Right lobe of liver (tissue), 6 donors: Measurements from ENCODE around the gene TENM4. TPM values are rescaled to one million over a fixed set of nuclear protein-coding genes. Genes with fewer than 3 reads are reported as not detected.
A peak's percentile ranks its signal among the peaks of the same experiment; 100 is the strongest.

Experiments used
- ATAC-seq, 4 donors: fragments of 200-7000 bp; cut with Tn5 transposase; one replicate each; pipeline ENCODE4 v1.9.1; 2020; ENCODE audit warnings: mild to moderate bottlenecking in 4 of 4, moderate library complexity in 4 of 4
- DNase-seq, 3 donors: peaks; one replicate each; pipeline ENCODE4 v3.0.0-alpha.2; 2020
- H3K27ac ChIP-seq, 3 donors: fragments of 200-600 bp; one replicate each; pipeline ENCODE4 v1.8.0; 2022
- H3K27me3 ChIP-seq, 2 donors: fragments of 200-600 bp; one replicate each; pipeline ENCODE4 v1.8.0; 2022
- H3K36me3 ChIP-seq, 4 donors: fragments of 200-600 bp; sonication (generic) in 1 of 4; one replicate each; pipeline versions ENCODE4 v1.5.1 to v1.8.0; 2017 to 2022; ENCODE audit warnings: control low read depth in 1 of 4
- H3K4me1 ChIP-seq, 4 donors: fragments of 200-600 bp; sonication (generic) in 1 of 4; one replicate each; pipeline versions ENCODE4 v1.5.1 to v1.8.0; 2017 to 2022; ENCODE audit warnings: control low read depth in 1 of 4
- H3K4me3 ChIP-seq, 3 donors: fragments of 200-600 bp; one replicate each; pipeline ENCODE4 v1.8.0; 2022
- H3K9me3 ChIP-seq, 4 donors: fragments of 200-600 bp; sonication (generic) in 1 of 4; one replicate each; pipeline versions ENCODE4 v1.5.1 to v1.8.0; 2017 to 2022; ENCODE audit warnings: control low read depth in 1 of 4
- POLR2A ChIP-seq: fragments of 450-650 bp; IDR thresholded peaks from one replicate; pipeline ENCODE4 v1.6.1; 2017; ENCODE audit warnings: antibody characterized with exemption, mild to moderate bottlenecking
- WGBS: methylation state at CpG from one replicate; pipeline ENCODE4 v1.1.6; 2018; ENCODE audit warnings: low coverage, low lambda C conversion rate; ENCODE audit not compliant: insufficient coverage; ENCODE audit errors: missing lambda C conversion rate; 5-methylcytosine and 5-hydroxymethylcytosine counted together
- intact Hi-C, 2 donors: fragments of 100-400 bp; cut with DNase I; formaldehyde crosslinking; loops; one replicate each; pipeline versions ENCODE4 v1.11.2 to v1.14.1; 2022
- total RNA-seq, 6 experiments: library from RNA; depleted of rRNA in 2 of 6; stranded (reverse); fragments of >200 nt in 2 of 6; fragmentation: NEBNext Ultra II Directional in 3 of 6; extraction: Animal tissue kit (Norgen Biotek cat#: 25700) in 3 of 6; gene quantifications; one replicate each; pipeline versions ENCODE4 v1.1.0 to v1.2.4, GENCODE V29; 2016 to 2023
- TF ChIP-seq, protein P1 (sequence below), 4 donors: fragments of 200-600 bp in 3 of 4; fragments of 450-650 bp in 1 of 4; IDR thresholded peaks; one replicate each; pipeline versions ENCODE4 v1.5.1 to v1.8.0; 2016 to 2022; ENCODE audit warnings: antibody characterized with exemption in 4 of 4, mild to moderate bottlenecking in 2 of 4
- donor health status: DM: no; HTN: yes; CAD: no.
- donor health status: DM: no; HTN: no; CAD: no.
- donor health status: DM: no; HTN: no; CAD: no.
- donor health status: DM: no; HTN: yes; CAD: no.
- donor health status: DM: no; HTN: yes; CAD: no.

The TENM4 gene
- total RNA-seq, 6 experiments from 2014 or later = 0.04 to 0.58 (median 0.14) TPM; not detected in 2

GRCh38 chr11:79400717-79401330 is 40.0 kb downstream of the TENM4 start:
- no peaks in the 10 kb centered on the region for H3K36me3 ChIP-seq
- TF ChIP-seq POLR2A = no peak
- TF ChIP-seq, protein P1, sequence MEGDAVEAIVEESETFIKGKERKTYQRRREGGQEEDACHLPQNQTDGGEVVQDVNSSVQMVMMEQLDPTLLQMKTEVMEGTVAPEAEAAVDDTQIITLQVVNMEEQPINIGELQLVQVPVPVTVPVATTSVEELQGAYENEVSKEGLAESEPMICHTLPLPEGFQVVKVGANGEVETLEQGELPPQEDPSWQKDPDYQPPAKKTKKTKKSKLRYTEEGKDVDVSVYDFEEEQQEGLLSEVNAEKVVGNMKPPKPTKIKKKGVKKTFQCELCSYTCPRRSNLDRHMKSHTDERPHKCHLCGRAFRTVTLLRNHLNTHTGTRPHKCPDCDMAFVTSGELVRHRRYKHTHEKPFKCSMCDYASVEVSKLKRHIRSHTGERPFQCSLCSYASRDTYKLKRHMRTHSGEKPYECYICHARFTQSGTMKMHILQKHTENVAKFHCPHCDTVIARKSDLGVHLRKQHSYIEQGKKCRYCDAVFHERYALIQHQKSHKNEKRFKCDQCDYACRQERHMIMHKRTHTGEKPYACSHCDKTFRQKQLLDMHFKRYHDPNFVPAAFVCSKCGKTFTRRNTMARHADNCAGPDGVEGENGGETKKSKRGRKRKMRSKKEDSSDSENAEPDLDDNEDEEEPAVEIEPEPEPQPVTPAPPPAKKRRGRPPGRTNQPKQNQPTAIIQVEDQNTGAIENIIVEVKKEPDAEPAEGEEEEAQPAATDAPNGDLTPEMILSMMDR (IDR thresholded peaks at IDR 0.05) = peak; percentile 47 to 68 (median 48)
- DNase-seq = peak in 2 of 3 donors; percentile 40 to 51
- peak; percentile 62 to 86 (median 74) for ATAC-seq
- no peak overlapping the region for H3K27ac ChIP-seq
- WGBS = 60% methylated on average over 4 of the region's 4 CpGs
- H3K4me3 ChIP-seq = no peak overlapping the region
- H3K4me1 ChIP-seq = no peaks in the 10 kb centered on the region
- no peaks in the 10 kb centered on the region for H3K9me3 ChIP-seq
- no peaks in the 10 kb centered on the region for H3K27me3 ChIP-seq
- intact Hi-C loops = no loop called here

- intact Hi-C loops = no loop called here
- no peak for DNase-seq
- no peak for TF ChIP-seq POLR2A
- TF ChIP-seq, protein P1 (IDR thresholded peaks at IDR 0.05) = no peak
- H3K36me3 ChIP-seq = no peaks in the 10 kb centered on the region
- H3K27ac ChIP-seq = no peak overlapping the region
- ATAC-seq = no peak
- no peaks in the 10 kb centered on the region for H3K9me3 ChIP-seq
- no peak overlapping the region for H3K4me3 ChIP-seq
- H3K4me1 ChIP-seq = no peaks in the 10 kb centered on the region
- no peaks in the 10 kb centered on the region for H3K27me3 ChIP-seq
- WGBS = 49% methylated on average over 2 of the region's 2 CpGs
These were observed 40.6 kb downstream of the TENM4 start for GRCh38 chr11:79400206-79400605.

DNA sequence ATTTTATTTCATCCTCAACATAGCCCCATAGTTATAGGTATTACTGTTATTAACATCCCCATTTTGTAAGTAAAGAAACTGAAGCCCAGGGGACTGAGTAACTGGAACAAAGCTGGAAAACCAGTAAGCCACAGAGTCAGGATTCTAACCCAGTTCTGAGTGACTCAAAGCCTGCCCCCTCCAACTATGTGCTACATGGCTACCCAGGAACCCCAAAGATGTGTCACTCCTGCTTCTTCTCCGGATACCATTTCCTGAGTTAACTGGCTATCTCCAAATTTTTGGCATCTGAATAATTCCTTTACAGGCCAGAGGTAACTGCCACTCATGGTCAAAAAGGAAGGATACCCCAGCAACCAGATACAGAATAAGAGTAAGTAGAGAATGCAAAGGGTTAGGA is 43.6 kb downstream of the TENM4 start:
- Histone ChIP-seq H3K9me3 (no peaks in the 10 kb centered on the region), H3K27ac (no peak overlapping the region), H3K4me3 (no peak overlapping the region), H3K27me3 (no peaks in the 10 kb centered on the region), H3K4me1 (no peaks in the 10 kb centered on the region), H3K36me3 (no peaks in the 10 kb centered on the region)
- no peak for ATAC-seq
- 75% methylated on average over 1 of the region's 1 CpG for WGBS
- TF ChIP-seq, protein P1 (IDR thresholded peaks at IDR 0.05) = no peak
- no peak for TF ChIP-seq POLR2A
- DNase-seq = no peak
- intact Hi-C loops = no loop called here

GRCh38 chr11:79396674-79397073 is 44.2 kb downstream of the TENM4 start:
- ATAC-seq (no peak), DNase-seq (no peak)
- TF ChIP-seq POLR2A = no peak
- TF ChIP-seq, protein P1 (IDR thresholded peaks at IDR 0.05) = no peak
- no peaks in the 10 kb centered on the region for H3K36me3 ChIP-seq
- H3K27me3 ChIP-seq = no peaks in the 10 kb centered on the region
- intact Hi-C loops = no loop called here
- H3K9me3 ChIP-seq = no peaks in the 10 kb centered on the region
- no peak overlapping the region for H3K27ac ChIP-seq
- no peak overlapping the region for H3K4me3 ChIP-seq
- no peaks in the 10 kb centered on the region for H3K4me1 ChIP-seq
- WGBS = 62% methylated on average over 4 of the region's 4 CpGs

- no peak for TF ChIP-seq POLR2A
- TF ChIP-seq, protein P1 (IDR thresholded peaks at IDR 0.05) = no peak
- Histone ChIP-seq H3K27ac (no peak overlapping the region), H3K36me3 (no peaks in the 10 kb centered on the region), H3K9me3 (no peaks in the 10 kb centered on the region), H3K4me1 (no peaks in the 10 kb centered on the region), H3K4me3 (no peak overlapping the region), H3K27me3 (no peaks in the 10 kb centered on the region)
- intact Hi-C loops = no loop called here
- DNase-seq (no peak), ATAC-seq (no peak)
These were observed 44.8 kb downstream of the TENM4 start for GRCh38 chr11:79396001-79396400.
